ENCODE results near the gene PLEKHH3. TPM values are rescaled to one million over a fixed set of nuclear protein-coding genes. Genes with fewer than 3 reads are reported as not detected.

PLEKHH3 gene
- total and polyA plus RNA-seq, 10 of the 15 experiments (the other 5 are each of a cell fraction or from before 2014, with no cell fraction given): 0.31 to 38.0 (median 11.0) TPM

- TF ChIP-seq ZBTB33 (IDR thresholded peaks at IDR 0.05) (no peak), HDAC2 (IDR thresholded peaks at IDR 0.05) (no peak), IKZF1 (conservative IDR thresholded peaks at IDR 0.05) (0 out of 2 replicates have a peak, but pooled peaks have one; percentile 46)
Observed at GRCh38 chr17:42682722-42683403, 6.1 kb upstream of the PLEKHH3 start (continued).

- H3K27me3 ChIP-seq (replicated peaks in 1 of 2; ENCODE audit: control insufficient read depth in 2 of 2, insufficient read depth in 2 of 2, low read length in 1 of 2): no peaks in the 10 kb centered on the region
- ChIA-PET RAD21 (ENCODE audit: unreplicated experiment) (interaction anchor here (1.2 to 2.4 kb wide), 7 partner anchors 8 to 134 kb away, joined by 4 to 32 read pairs (median 10); partner anchors contain the start of genes PSMC3IP and RAMP2), CTCF (interaction anchor here (1.9 to 3.3 kb wide), 4 partner anchors 23 to 104 kb away, joined by 7 to 32 read pairs (median 13); partner anchors contain the start of gene PSMC3IP), POLR2A (interaction anchor here (1.3 to 2.0 kb wide), 6 partner anchors 22 to 104 kb away, joined by 4 to 12 read pairs (median 6); no protein-coding TSS in a partner anchor), SMC1A (ENCODE audit: uncharacterized antibody, unreplicated experiment) (interaction anchor here (1.3 to 1.8 kb wide), 5 partner anchors 22 to 106 kb away, joined by 3 to 14 read pairs (median 6); partner anchors contain the start of gene RETREG3)
- H3K79me2 ChIP-seq (ENCODE audit: control insufficient read depth, insufficient read depth, low read length): peaks cover 55% of the 10 kb centered on the region
- DNase-seq (ENCODE audit: low read depth, low spot score): no peak
- H4K20me1 ChIP-seq (ENCODE audit: control insufficient read depth, insufficient read depth): no peaks in the 10 kb centered on the region
- peak within 1 kb of the TSS; percentile 84 for H3K9ac ChIP-seq (ENCODE audit: control insufficient read depth, insufficient read depth, low read length)
- H3K9me3 ChIP-seq (replicated peaks; ENCODE audit: control insufficient read depth, insufficient read depth, low read length): no peaks in the 10 kb centered on the region; the same call in 2 of the 3 replicates
- peak; percentile 41 for ATAC-seq
- peak within 1 kb of the TSS; percentile 83 for H3K27ac ChIP-seq (ENCODE audit: control insufficient read depth, insufficient read depth)
- peak within 1 kb of the TSS; percentile 78 for H2AFZ ChIP-seq (ENCODE audit: control insufficient read depth, low read depth, low read length)
- peaks cover 19% of the 10 kb centered on the region for H3K4me1 ChIP-seq (ENCODE audit: control insufficient read depth, insufficient read depth, low read length)
- intact Hi-C loops (cut with micrococcal nuclease; ENCODE audit: unreplicated experiment) (loop anchor here (1.0 to 5.0 kb wide), 2 partner anchors 80 to 104 kb away; partner anchors contain the start of gene RAMP2), in situ Hi-C loops (cut with MboI) (no loop called here)
- peak within 1 kb of the TSS; percentile 92 for H3K4me3 ChIP-seq
- FAIRE-seq: peak; percentile 86
- H3K36me3 ChIP-seq (ENCODE audit: control insufficient read depth in 2 of 2, insufficient read depth in 2 of 2, low read length in 1 of 2): peaks cover 3 to 8% of the 10 kb centered on the region in 2 experiments; a peak in 3 of 4 replicates
- 3% methylated on average over 19 of the region's 22 CpGs for whole genome bisulfite sequencing (ENCODE audit: insufficient coverage, insufficient replicate concordance, low lambda C conversion rate, missing lambda C conversion rate)
- peak within 1 kb of the TSS; percentile 93 for H3K4me2 ChIP-seq (ENCODE audit: control insufficient read depth, insufficient read depth)
- TSS peak; percentile 72 for BruUV-seq (replicated peaks)
- TF ChIP-seq MAX (IDR thresholded peaks at IDR 0.05; ENCODE audit: low read depth, low read length): peak; percentile 52
- TF ChIP-seq YY1 (IDR thresholded peaks at IDR 0.05; ENCODE audit: low read depth, low read length): no peak
- peak; percentile 60 for TF ChIP-seq EED (IDR thresholded peaks at IDR 0.05; ENCODE audit: low read depth)
- no peak for TF ChIP-seq ZBTB4 (CRISPR knock-in tag; IDR thresholded peaks at IDR 0.05)
- TF ChIP-seq PRDM15 (CRISPR knock-in tag; IDR thresholded peaks at IDR 0.05): no peak
- TF ChIP-seq BRCA1 (IDR thresholded peaks at IDR 0.05; ENCODE audit: low read depth, low read length): no peak
Observed at GRCh38 chr17:42681976-42682721, 5.4 kb upstream of the PLEKHH3 start, which contains the start of gene CNTNAP1. Gene CNTNAP1, plus strand, starts transcription at chr17:42682531. Its CDS starts 299 bp downstream, at chr17:42682830.
